ENCODE results near the gene KCNQ5.

DNA sequence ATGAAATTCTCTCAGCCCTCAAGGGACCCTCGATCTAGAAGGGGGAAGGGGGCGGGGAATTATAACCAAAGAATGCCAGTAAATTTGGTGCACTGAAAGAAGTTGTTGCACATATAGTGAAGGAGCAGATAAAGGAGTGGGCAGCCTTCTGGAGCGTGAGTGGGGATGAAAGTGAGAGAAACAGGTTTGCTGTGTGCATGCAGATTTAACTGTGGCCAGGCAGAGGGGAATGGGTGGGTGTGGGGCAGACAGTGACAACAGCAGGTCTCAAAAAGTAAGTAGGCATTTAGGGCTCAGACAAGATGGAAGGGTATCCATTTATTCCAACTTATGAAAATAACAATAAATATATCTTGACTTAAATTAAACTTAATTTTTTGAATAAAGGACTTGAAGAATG lies 149.1 kb downstream of the KCNQ5 start:
- TF ChIP-seq, protein P1, sequence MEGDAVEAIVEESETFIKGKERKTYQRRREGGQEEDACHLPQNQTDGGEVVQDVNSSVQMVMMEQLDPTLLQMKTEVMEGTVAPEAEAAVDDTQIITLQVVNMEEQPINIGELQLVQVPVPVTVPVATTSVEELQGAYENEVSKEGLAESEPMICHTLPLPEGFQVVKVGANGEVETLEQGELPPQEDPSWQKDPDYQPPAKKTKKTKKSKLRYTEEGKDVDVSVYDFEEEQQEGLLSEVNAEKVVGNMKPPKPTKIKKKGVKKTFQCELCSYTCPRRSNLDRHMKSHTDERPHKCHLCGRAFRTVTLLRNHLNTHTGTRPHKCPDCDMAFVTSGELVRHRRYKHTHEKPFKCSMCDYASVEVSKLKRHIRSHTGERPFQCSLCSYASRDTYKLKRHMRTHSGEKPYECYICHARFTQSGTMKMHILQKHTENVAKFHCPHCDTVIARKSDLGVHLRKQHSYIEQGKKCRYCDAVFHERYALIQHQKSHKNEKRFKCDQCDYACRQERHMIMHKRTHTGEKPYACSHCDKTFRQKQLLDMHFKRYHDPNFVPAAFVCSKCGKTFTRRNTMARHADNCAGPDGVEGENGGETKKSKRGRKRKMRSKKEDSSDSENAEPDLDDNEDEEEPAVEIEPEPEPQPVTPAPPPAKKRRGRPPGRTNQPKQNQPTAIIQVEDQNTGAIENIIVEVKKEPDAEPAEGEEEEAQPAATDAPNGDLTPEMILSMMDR (IDR thresholded peaks at IDR 0.05), result no peak
- TF ChIP-seq POLR2A (IDR thresholded peaks at IDR 0.05), result no peak
